ENCODE results near the gene PPP2R5C.

DNA sequence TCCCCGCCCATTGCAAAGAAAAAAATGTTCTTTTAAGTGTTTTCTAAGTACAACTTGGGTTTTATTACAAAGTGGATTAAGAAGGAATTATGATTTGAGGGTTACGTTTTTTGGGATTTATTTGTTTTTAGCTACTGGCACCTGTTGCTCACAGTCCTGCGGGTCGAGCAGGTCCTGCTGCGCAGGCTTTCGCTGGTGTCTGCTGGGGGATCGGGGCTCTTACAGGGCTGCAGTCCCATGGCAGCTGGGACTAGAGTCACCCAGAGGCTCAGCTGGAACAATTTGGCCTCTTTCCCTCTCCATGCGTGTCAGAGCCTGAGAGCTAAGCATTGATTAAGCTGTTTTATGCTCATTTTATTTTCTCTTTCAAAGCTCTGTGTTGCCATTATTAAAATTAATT is 147.3 kb downstream of the PPP2R5C start:
- TF ChIP-seq, protein P1, sequence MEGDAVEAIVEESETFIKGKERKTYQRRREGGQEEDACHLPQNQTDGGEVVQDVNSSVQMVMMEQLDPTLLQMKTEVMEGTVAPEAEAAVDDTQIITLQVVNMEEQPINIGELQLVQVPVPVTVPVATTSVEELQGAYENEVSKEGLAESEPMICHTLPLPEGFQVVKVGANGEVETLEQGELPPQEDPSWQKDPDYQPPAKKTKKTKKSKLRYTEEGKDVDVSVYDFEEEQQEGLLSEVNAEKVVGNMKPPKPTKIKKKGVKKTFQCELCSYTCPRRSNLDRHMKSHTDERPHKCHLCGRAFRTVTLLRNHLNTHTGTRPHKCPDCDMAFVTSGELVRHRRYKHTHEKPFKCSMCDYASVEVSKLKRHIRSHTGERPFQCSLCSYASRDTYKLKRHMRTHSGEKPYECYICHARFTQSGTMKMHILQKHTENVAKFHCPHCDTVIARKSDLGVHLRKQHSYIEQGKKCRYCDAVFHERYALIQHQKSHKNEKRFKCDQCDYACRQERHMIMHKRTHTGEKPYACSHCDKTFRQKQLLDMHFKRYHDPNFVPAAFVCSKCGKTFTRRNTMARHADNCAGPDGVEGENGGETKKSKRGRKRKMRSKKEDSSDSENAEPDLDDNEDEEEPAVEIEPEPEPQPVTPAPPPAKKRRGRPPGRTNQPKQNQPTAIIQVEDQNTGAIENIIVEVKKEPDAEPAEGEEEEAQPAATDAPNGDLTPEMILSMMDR (IDR thresholded peaks at IDR 0.05) = no peak
- TF ChIP-seq POLR2AphosphoS5 (IDR thresholded peaks at IDR 0.05; ENCODE audit: low read depth, low read length) (no peak), TCF7L2 (IDR thresholded peaks at IDR 0.05; ENCODE audit: low read depth, low read length) (no peak)
